Aortic smooth muscle cell (primary cell): ENCODE data around the gene KISS1R. TPM values are rescaled to one million over a fixed set of nuclear protein-coding genes. Genes with fewer than 3 reads are reported as not detected.

Experiments used
- total RNA-seq: library from RNA; depleted of rRNA; stranded (reverse); fragments of >200 nt; gene quantifications from 2 replicates; pipeline ENCODE4 v1.2.3, GENCODE V29; 2014

KISS1R gene
- not detected in 2 replicates for total RNA-seq

GRCh38 chr19:917323-918151, at the start of gene KISS1R:
KISS1R (plus strand) TSS chr19:917333; CDS start chr19:917503, 170 bp downstream.

GRCh38 chr19:892894-893689, 24.0 kb upstream of the KISS1R start, which contains the start of the genes MED16 and RNU6-9:
MED16 (minus strand) TSS chr19:893187; CDS start chr19:891131, 2,056 bp downstream.
RNU6-9 (plus strand) TSS chr19:893484.

GRCh38 chr19:913080-913748, 3.9 kb upstream of the KISS1R start, which contains the start of gene R3HDM4:
R3HDM4 (minus strand) TSS chr19:913219; CDS start chr19:913157, 62 bp downstream.

GRCh38 chr19:925526-926322, 8.6 kb downstream of the KISS1R start, which contains the start of gene ARID3A:
ARID3A (plus strand) TSS chr19:926035; CDS start chr19:929529, 3,494 bp downstream.

Other genes with a start within 250 kb of the KISS1R start
- 16.1 and 18.4 TPM in 2 replicates for gene FSTL3, start 240.9 kb upstream of the KISS1R start, total RNA-seq
- gene PRSS57, start 221.9 kb upstream of the KISS1R start, total RNA-seq: not detected in 2 replicates
- gene PALM, start 208.4 kb upstream of the KISS1R start, total RNA-seq: 2.1 and 5.8 TPM in 2 replicates
- under 0.01 TPM in 1 of 2 replicates, not detected in the other for gene MISP, start 166.2 kb upstream of the KISS1R start, total RNA-seq
- 71.4 and 77.9 TPM in 2 replicates for gene PTBP1, start 119.9 kb upstream of the KISS1R start, total RNA-seq
- not detected in 2 replicates for gene PLPPR3, start 95.4 kb upstream of the KISS1R start, total RNA-seq
- gene AZU1, start 89.5 kb upstream of the KISS1R start, total RNA-seq: not detected in 2 replicates
- not detected in 2 replicates for gene PRTN3, start 76.3 kb upstream of the KISS1R start, total RNA-seq
- gene ELANE, start 65.0 kb upstream of the KISS1R start, total RNA-seq: 0.12 and 0.26 TPM in 2 replicates
- gene CFD, start 57.7 kb upstream of the KISS1R start, total RNA-seq: 0.19 and 0.79 TPM in 2 replicates
- gene MED16, start 24.1 kb upstream of the KISS1R start, total RNA-seq: 20.1 and 23.5 TPM in 2 replicates
- gene RNU6-9, start 23.8 kb upstream of the KISS1R start, total RNA-seq: not detected in 2 replicates
- gene R3HDM4, start 4.1 kb upstream of the KISS1R start, total RNA-seq: 15.2 and 17.6 TPM in 2 replicates
- gene ARID3A, start 8.7 kb downstream of the KISS1R start, total RNA-seq: 6.0 and 6.1 TPM in 2 replicates
- gene WDR18, start 67.0 kb downstream of the KISS1R start, total RNA-seq: 36.9 and 49.3 TPM in 2 replicates
- 0.06 TPM in 1 of 2 replicates, not detected in the other for gene GRIN3B, start 83.1 kb downstream of the KISS1R start, total RNA-seq
- 41.5 and 49.9 TPM in 2 replicates for gene TMEM259, start 103.8 kb downstream of the KISS1R start, total RNA-seq
- not detected in 2 replicates for gene RNU6-2, start 104.2 kb downstream of the KISS1R start, total RNA-seq
- 64.7 and 87.6 TPM in 2 replicates for gene CNN2, start 109.3 kb downstream of the KISS1R start, total RNA-seq
- gene ABCA7, start 122.8 kb downstream of the KISS1R start, total RNA-seq: 3.7 and 4.2 TPM in 2 replicates
- 1.5 TPM in 2 replicates for gene ARHGAP45, start 149.8 kb downstream of the KISS1R start, total RNA-seq
- gene POLR2E, start 178.0 kb downstream of the KISS1R start, total RNA-seq: 88.9 and 116 TPM in 2 replicates
- gene GPX4, start 186.7 kb downstream of the KISS1R start, total RNA-seq: 349 and 358 TPM in 2 replicates